Stimulated activated CD8-positive, alpha-beta memory T cell treated with anti-CD3 and anti-CD28 coated beads, Interleukin-7, amount 100 ng/mL, for 4 hours (primary cell): ENCODE measurements around the gene STIM1.
"Not testable (repeated sequence)": the region's sequence is repeated elsewhere in the genome, so short reads cannot be mapped to it uniquely, and the experiment has no call there.

Source experiments
- DNase-seq, 2 donors: peaks; one replicate each; pipeline ENCODE4 v3.0.0-alpha.2; 2020; ENCODE audit warnings: low read depth in 2 of 2

Gene STIM1

GRCh38 chr11:3854977-3855807 is at the start of gene STIM1:
Gene STIM1, plus strand, starts transcription at chr11:3855664. Its CDS starts 607 bp downstream, at chr11:3856271.
- peak; percentile 94 to 95 for DNase-seq

GRCh38 chr11:3807909-3808860 is 47.3 kb upstream of the STIM1 start, which contains the start of gene PGAP2:
Gene PGAP2, plus strand, starts transcription at chr11:3808560. Its CDS starts 2,700 bp downstream, at chr11:3811260.
- DNase-seq, result peak in 1 of 2 donors; percentile 48

- DNase-seq, result no peak
Observed at GRCh38 chr11:3808861-3809623, 46.4 kb upstream of the STIM1 start.

DNA sequence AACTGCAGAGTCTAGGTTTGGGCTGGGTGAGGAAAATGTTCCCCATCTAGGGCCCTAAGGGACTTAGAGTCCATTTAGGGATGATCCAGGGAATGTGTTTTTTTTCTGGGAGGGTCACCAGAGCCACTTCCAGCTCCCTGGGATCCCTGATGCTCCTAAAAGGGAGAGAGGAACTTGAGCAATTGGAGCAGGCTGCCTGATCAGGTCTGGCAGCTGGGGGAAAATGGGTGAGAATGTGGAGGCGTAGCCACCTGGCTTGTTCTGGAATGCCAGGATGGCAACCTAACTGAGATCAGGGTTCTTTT is 45.9 kb upstream of the STIM1 start:
- no peak for DNase-seq

DNA sequence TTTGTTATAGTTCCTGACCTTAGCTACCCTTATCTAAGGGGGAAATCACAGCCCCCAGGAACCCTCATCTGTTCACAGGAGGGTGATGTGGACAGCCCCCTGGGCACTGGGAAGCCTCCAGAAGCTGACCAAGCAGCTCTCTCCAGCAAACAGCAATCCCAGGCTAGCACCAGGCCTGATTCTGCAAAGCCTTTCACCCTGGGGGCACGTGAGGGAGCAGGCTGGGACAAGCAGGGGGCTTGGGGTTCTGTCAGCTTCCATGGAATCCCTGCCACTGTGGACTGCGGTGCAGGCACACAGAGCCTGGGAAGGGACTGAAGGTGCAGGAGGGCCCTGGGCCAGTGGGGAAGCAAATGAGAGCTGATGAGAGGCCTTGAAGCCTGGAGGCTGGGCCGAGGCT is 45.0 kb upstream of the STIM1 start:
- DNase-seq, result no peak

DNA sequence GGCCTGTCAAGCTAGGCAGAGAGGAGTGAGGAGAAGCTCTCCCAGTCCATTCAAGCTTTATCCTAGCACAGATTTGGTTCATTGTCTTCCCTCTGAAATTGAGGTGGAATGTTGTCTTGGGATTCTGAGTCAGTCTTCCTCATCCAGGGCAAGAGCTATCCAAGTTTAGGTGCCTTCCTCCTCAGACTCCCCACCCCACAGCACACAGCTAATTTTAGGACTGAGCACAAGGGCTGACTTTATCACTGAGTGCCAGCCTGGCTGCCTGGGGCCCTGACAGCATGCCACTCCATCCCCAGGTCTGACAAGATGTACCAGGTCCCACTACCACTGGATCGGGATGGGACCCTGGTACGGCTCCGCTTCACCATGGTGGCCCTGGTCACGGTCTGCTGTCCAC is 44.5 kb upstream of the STIM1 start:
- no peak for DNase-seq

GRCh38 chr11:3814832-3815231 is 40.6 kb upstream of the STIM1 start:
- not testable (repeated sequence) for DNase-seq

DNA sequence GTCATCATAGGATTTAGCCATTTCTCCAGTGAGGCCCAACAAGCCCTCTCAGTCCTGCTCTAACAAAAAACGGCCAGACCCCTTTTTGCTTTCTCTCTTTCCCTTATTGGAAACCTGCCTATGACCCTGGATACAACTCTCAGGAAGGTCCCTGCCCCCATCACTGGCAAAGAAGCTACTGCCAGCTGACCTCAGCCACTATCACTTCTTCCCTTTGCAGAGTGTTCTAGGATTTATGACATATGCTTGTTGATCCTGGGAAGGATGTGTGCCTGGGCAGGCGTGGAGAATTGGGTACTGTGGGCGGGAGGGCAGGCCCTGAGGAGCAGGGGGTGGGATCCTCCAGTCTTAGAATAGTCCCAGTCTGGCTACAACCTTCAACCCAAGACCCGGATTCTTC is 39.6 kb upstream of the STIM1 start:
- DNase-seq, result no peak

DNA sequence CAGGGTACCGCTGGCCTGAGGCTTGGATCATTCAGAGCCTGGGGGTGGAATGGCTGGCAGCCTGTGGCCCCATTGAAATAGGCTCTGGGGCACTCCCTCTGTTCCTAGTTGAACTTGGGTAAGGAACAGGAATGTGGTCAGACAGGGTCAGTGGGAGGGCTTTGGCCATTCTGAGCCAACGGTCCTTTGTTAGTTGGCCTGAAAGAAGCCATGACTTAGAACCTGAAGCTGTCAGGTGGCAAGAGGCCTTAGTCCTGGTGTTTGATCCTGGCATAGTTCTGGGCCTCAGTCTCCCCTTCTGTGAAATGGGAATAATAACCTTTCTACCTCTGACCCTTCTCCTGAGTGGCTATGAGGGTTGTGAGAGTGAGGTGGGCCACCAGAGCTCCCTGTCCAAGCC is 38.8 kb upstream of the STIM1 start:
- DNase-seq, result no peak

GRCh38 chr11:3817181-3817800 is 38.2 kb upstream of the STIM1 start:
- no peak for DNase-seq

- no peak for DNase-seq
Observed at GRCh38 chr11:3820971-3821370, 34.5 kb upstream of the STIM1 start.

- no peak for DNase-seq
Observed at GRCh38 chr11:3822312-3822711, 33.2 kb upstream of the STIM1 start.

DNA sequence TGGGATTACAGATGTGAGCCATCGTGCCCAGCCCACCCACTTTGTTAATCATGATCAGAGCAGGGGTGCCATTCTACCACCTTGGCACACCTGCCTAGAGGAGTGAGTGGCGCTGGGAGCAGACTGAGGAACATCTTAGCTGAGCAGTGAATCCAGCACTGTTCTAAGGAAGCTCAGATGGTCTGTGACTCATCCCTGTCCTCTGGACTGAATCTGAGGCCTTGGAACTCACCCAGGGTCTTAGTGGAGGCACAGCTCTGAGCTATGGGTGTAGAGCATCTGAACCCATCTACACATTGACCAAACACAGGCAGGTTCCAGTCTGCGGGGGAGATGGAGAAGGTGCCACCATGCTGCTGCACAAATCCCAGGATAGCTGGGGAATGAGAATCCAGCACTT is 32.2 kb upstream of the STIM1 start:
- no peak for DNase-seq

DNA sequence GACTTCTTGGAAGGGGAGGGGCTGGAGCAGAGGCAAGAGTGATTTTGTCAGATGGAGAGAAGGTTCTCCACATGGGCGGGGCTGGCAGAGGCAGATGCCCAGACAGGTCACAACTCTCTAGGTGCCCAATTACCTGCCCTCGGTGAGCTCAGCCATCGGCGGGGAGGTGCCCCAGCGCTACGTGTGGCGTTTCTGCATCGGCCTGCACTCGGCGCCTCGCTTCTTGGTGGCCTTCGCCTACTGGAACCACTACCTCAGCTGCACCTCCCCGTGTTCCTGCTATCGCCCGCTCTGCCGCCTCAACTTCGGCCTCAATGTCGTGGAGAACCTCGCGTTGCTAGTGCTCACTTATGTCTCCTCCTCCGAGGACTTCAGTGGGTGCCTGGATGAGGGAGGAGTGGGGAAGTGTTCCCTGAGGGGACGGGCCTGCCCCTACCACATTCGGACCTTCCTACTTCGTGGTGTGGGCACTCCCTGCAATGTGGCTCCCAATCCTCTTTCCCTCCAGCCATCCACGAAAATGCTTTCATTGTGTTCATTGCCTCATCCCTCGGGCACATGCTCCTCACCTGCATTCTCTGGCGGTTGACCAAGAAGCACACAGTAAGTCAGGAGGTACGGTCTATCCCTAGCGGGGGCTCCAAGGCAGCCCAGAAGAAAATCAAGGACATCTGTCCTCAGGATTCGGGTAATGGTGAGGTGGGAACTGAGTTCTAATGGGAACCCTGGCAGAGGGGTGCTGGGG is 31.5 kb upstream of the STIM1 start:
- DNase-seq, result no peak

DNA sequence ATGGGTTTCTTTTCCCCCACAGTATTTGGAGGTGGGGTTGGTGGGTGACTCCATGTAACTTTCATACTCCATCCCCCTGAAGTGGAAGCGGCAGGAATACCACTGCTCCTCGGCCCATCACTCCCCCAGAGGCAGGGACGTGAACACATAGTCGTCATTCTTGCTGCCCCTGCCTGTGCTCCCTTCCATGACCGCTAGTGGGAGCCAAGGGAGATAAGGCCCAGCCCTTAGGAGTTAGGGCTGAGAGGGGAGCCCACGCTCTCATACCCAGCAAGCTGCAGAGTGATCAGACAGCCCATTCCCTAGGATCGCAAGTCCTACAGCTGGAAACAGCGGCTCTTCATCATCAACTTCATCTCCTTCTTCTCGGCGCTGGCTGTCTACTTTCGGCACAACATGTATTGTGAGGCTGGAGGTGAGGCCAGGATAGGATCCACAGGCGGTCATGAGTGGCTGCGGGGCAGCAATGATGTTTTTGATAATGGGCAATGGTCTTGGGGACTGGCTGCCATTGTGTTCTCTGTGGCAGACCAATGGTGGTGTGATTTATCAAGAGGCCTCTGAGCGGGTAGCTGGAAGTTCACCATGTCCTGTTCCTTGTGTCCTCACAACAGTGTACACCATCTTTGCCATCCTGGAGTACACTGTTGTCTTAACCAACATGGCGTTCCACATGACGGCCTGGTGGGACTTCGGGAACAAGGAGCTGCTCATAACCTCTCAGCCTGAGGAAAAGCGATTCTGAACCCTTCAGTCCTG is 30.6 kb upstream of the STIM1 start:
- peak; percentile 68 to 73 for DNase-seq

- no peak for DNase-seq
Observed at GRCh38 chr11:3825473-3826154, 29.9 kb upstream of the STIM1 start.

DNA sequence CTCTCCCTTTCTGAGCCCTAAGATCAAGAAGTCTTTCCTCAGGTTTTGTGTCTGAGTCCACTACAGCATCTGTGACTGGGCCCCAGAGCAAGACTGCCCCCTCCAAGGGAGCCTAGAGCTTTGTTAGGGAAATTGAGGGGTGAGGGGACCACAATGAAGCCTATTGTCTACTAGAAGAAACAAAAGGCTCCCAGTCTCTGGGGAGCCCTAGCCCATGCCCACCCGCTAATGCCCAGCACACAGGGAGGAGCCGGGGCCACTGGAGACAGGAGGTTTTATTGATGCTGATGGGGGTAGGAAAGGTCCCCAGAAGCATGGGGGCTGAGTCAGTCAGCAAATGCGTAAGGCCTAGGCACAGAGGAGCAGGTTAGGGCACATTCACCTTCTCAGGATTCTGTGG is 28.7 kb upstream of the STIM1 start:
- no peak for DNase-seq

DNA sequence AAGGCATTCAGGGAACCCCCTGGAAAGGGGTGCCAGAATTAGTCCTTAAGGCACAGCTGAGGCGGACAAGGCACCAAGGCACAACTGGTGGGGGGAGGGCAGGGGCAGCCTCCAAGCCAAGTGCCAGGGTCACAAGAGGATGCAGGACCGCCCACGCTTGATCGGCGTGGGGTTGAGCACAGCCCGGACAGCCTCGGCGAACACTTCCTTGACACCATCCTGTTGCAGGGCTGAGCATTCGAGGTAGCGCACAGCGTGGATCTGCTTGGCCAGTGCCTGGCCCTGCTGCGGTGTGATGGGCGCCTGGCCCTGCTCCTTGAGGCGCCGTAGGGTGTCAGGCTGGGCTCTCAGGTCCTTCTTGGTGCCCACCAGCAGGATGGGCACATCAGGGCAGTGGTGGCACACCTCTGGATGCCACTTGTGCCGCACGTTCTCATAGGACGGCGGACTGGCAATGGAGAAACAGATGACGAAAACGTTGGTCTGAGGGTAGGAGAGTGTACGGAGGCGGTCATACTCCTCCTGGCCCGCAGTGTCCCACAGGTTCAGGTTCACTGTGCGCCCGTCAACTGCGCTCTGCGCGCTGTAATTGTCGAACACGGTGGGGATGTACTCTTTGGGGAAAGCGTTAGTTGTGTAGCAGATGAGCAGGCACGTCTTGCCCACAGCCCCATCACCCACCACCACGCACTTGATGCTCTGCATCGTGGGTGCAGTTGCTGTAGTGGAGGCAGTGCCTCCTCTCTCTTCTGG is 27.9 kb upstream of the STIM1 start:
- DNase-seq, result no peak

- DNase-seq, result no peak
Observed at GRCh38 chr11:3830088-3830487, 25.4 kb upstream of the STIM1 start.
